HG02798 (cell line): ENCODE data around the gene ADCY3.

ENCODE experiments used
- ATAC-seq: cut with Tn5 transposase; IDR thresholded peaks from one replicate; pipeline ENCODE4 v1.9.1; 2021; ENCODE audit warnings: mild to moderate bottlenecking; ENCODE audit not compliant: unreplicated experiment, poor library complexity

The ADCY3 gene

DNA sequence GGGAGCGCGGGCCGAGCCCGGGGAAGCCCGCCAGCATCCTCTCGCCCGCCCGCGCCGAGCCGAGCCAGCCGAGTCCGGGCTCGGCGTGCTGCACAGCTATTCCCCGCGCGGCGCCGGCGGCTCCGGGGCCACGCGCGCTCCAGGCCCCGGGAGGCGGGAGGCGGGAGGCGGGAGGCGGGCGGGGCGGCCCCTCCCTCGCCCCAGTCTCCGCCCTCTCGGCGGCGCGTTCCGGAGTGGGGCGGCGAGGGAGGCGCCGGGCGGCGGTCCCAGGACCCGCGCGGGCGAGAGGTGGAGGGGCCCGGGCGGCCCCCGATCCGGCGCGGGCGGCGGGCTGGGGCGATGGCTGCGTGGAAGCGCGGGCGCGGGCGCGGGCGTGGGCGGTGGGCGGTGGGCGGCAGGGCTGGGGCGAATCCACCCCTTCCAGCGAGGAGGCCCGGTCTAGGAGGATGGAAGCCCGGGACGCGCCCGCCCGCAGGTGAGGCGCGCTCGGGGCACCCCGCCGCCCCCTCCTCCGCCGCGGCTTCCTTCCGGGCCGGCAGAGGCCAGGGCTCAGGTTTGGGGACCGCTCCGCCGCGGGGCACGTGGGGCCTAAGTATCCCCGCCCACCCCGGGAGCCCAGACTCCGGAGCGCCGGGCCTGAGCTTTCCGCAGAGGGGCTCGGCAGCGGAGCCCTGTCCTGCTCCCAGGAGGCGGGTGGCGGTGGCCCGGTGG, at the start of gene ADCY3:
Gene ADCY3 (minus strand): TSS at position 140 of the 711 bp plus-strand sequence. CDS start 1,250 bp downstream, outside the sequence.
- peak; percentile 63 for ATAC-seq

DNA sequence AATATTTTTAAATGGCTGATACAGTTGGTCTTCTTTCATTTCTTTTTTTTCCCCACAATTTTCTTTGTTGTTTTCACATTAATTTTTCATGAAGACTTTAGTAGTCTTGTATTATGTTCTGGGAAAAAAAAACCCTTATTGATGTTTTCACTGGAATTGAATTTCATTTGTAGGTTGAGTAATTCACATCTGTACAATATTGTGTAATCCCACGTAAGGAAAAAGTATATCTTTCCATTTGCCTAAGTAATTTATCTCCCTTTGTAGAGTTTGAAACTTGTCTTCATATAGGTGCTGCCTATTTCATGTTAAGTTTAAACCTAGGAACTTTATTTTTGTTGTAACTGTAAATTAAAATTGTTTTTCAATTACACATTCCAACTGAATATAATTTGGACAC, 49.7 kb upstream of the ADCY3 start:
- ATAC-seq, result no peak

DNA sequence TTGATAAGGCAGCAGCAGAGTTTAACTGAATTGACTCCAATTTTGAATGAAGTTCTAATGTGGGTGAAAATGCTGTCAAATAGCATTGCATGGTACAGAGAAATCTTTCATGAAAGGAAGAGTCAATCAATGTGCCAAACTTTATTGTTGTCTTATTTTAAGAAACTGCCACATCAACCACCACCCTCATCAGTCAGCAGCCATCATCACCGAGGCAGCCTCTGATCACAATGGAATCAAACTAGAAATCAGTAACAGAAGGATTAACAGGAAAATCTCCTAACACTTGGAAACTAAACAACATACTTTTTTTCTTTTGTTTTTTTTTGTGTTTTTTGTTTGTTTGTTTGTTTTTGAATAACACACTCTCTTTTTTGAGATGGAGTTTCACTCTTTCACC, 41.9 kb upstream of the ADCY3 start:
- ATAC-seq, result no peak

DNA sequence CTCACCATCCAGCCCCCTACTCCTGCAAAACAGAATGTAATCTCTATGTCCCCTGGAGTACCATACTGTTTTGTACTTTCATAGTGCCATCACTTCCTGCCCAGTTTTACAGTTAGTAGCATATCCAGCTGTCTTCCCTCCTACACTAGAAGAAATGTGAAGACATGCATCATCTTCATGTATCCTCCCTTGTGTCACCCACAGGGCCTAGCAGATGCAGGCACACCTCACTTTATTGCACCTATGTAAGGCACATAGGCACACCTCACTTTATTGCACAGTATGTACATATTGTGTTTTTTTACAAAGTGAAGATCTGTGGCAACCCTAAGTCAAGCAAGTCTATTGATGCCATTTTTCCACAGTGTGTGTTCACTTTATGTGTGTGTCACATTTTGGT, 39.7 kb upstream of the ADCY3 start:
- no peak for ATAC-seq

DNA sequence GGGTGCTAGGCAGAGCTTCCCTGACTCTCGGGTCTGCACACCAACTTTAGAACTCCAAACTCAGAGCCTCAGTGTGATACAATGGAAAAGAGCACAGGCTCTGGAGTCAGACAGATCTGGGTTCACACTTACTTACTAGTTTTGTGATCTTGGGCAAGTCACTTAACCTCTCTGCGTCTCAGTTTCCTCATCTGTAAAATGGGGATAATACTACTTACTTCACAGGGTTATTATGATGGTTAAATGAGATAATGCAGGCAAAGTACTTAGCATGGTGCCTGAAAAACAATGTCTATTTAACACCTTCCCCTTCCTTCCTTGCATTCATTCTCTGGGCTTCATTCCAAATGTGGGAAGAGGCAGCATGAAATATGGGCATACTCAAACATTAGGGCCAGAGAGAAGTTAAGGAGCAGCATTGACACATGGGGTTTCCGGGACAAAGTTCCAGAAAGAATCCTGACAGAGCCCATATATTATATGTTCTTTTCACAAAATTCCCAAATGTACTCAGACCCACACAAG, 38.4 kb upstream of the ADCY3 start:
- no peak for ATAC-seq

DNA sequence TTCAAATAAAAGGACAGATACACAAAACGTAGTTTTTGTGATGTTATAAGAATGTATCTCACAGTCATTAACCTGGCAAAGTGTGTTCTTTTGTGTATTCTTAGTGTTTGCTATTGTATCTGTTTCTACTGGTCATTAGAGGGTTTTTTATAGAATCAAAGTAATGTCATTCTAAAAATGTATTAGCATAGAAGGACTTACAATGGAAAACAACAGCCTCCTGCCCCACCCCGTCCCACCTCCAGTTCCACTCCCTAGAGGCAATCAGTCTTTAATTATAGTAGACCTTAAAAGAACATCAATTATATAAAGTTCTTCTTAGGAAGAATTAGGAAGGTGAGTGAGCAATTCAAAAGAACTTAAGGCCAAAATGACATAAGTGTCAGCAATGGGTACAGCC, 37.9 kb upstream of the ADCY3 start:
- ATAC-seq, result no peak

DNA sequence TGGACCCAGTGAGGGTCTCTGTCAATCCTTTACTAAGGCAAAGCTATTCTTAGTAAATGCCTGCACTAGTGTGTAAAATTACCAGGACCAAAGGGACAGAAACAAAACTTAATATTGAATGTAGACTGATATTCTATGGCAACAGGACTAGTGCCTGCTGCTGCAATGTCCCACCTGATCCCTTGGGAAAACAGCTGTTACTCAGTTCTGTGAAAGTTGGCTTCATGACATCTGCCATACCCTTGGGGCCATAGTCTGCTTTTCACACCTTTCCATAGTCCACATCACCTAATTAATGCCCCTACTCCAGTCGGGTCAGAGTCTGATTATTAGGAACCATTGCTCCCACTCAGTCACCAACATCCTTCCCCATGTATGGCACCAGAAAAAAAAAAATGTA, 37.2 kb upstream of the ADCY3 start:
- ATAC-seq, result no peak

DNA sequence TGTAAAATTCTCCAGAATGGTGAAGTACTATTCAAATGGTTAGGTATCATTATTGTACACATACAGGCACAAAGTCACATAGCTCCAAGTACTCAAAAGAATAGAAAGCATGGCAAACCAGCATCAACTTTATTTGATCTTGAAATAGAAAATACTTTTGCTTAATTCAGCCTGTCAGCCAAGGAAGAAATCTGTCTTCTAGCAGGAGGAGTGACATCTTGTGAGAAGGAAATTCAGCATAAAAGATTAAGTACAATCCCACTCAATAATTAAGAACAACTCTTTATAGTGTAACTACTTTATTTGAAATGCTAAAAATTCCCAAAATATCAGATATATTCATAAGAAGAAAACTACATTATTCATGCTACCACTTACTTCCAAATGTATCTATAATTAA, 35.9 kb upstream of the ADCY3 start:
- ATAC-seq, result no peak

DNA sequence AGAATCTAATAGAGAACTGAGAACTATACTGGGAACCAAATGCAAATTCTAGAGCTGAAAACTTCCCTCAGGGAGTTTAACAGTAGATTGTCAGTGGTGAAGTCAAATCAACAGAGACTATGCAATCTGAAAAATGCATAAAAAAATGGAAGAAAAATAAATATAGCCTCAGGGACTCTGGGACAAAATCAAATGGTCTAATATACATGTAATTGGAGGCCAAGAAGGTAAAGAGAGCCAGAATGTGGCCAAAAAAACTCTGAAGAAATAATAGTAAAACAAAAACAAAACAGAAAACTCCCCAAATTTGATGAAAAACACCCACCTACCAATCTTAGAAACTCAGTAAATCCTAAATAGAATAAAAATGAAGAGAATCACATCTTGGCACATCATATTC, 35.2 kb upstream of the ADCY3 start:
- no peak for ATAC-seq

DNA sequence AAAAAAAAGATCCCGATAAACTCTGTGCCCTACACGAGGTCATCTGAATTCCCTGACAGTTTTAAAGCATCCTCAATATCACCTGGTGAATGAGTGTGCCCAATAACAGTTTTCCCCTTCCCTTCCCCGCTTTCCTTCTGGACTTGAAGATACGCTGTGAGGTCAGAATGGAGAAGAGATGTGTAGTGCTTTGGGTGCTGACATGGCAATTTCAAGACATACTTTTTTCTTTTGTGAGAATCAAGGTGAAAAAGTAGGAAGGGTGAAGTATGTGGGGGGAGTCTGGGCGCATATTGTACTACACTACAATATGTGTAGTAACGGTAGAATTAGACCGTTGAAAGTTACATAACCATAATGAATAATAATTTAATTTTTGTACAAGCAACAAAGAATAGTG, 30.1 kb upstream of the ADCY3 start:
- no peak for ATAC-seq

DNA sequence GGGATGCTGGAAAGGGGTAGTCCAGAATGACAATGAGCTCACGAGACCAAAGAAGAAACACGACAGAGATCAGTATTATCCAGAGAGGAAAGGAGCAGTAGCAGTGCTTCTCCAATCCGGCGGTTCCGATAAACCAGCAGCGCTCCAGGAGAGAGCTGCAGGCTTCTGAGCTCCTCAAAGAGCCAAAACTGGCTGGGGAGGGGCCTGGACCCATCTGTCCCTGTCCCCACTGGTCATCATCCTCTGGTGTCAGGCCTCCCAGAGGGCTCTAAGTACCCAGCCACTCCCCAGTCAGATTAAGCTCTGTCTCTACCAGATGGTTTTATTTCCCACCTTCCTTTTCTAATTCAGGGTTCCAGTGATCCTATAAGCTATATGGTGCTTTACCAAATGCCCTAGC, 28.5 kb upstream of the ADCY3 start:
- ATAC-seq, result no peak

DNA sequence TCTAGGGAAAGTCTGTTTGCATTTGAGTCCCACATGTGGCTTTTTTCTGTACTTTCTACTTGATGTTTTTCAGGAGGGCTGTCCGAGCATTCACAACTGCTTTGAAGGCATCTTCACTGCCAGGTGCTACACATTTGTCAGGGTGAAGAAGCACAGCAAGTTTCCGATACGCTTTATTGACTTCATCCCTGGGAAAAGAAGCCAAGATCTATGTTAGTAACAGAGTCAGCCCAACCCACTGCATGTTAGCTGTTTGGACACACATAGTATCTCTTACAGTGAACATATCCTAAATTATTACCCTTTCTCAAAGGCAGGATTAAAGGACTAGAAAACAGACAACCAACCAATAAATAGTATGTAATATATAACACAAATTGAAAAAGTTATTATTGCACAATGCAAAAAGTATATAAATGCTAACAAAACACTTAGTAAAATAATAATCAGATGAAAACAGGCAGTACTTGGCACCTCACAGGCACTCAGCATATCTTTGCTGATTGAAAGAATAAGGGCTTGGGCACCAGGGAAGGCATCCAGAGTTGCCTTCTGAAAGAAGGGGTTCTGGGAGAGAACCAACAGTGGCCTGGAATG, 27.6 kb upstream of the ADCY3 start:
- ATAC-seq, result no peak

DNA sequence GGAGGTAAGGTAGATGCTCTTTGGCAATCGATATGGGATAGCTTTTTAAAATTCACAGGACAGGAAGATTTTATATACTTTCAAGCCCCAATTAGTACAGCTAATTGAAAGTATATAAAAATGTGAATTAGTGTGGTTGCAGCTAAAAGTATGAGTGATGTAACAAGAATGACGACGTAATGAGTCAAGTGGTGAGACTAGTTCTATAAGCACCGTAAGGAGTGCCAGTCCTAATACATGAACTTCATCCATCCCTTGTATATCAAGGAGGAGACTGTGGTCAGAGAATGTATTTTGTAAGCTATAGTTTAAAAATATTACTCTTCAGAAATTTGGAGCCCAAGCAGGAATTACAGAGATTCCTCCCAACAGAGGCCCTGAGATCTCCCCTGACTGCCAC, 25.9 kb upstream of the ADCY3 start:
- no peak for ATAC-seq

DNA sequence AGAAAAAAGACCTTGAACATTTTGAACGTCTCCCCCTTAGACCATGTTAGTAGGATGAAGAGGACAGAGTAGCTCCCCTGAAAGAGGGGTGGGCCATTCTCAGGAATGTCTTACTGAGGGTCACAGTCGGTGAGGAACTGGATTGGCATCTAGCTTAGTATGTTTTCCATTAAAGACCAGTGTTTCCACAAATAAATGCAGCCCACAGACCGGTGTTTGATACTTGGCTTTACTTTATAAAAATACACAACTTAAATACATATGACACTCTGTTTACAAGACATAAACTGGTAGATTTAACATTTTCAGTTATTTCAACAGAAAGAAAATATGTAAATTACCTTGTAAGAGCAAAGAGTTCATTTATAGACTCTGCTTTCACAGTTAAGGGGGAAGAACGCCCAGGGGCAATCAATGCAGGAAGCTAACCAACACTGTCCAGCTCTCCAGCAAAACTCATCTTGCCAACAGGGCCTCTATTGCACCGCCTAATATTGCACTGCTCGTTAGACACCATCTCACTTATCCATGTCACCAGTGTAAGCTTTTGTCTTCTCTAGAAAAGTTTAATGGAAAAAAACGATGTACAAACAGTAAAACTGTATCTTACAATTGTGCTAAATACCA, 23.5 kb upstream of the ADCY3 start:
- ATAC-seq, result no peak

DNA sequence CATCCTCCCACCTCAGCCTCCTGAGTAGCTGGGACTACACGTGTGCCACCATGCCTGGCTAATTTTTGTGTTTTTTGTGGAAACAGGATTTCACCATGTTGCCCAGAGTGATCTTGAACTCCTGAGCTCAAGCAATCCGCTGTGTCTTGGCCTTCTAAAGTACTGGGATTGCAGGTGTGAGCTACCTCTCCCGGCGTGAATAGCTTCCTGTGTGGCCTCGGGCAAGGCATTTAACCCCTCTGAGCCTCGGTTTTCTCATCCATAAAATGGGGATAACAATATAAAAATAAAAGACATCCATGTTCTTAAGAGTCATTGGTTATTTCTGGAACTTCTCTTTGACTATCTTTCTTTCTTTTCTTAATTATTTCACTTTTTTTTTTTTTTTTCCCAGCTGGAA, 19.3 kb upstream of the ADCY3 start:
- ATAC-seq, result no peak

DNA sequence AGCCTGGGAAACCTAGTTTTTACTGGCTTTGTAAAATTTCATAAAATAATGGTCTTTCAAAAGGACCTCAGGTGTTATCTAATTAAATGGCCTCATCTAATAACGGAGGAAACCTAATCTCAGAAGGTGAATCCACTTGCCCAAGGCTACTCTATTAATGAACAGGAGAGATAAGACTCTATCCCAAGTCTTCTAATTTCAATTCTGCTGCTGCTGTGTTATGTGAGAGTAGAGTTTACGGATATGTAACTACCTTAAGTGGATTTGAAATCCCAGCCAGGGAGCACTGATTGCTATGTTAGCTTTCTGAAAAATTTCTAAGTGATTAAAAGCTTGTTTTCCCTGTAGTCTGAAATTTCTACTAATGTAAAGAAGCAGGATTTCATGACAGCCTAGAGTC, 17.2 kb upstream of the ADCY3 start:
- no peak for ATAC-seq

DNA sequence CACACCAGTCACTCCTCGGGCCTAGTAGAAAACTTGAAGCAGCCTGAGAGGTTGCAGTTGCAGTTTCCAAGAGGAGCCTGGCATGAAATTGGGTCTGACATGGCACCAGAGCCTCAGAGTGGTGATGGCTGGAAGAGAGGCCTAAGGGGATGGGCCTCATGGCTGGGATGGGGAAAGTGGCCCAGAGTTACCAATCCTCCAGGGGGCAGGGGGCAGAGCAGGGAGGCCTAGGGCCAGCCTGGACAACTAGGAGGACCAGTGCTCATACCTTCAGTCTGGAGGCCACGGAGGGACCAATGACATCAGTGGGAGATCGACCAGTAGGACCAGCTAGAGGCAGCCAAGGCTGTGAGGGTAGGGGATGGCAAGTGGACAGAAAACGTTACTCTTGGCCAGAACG, 15.1 kb upstream of the ADCY3 start:
- no peak for ATAC-seq

DNA sequence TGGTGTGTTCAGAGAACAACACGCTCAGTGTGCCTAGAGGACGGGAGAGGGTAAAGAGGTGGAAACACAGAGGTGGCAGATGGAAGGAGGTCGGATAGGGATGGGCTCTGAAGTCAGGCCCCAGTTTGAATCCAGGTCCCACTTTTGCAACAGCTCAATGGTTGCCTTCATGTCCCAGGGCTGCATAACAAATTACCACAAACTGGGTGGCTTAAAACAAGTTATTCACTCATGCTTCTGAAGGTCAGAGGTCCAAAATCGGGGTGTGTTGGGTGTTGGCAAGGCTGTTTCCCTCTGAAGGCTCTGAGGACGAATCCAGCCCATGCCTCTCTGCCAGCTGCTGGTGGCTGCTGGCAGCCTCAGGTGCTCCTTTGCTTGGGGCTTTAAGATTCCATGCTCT, 12.7 kb upstream of the ADCY3 start:
- ATAC-seq, result no peak

DNA sequence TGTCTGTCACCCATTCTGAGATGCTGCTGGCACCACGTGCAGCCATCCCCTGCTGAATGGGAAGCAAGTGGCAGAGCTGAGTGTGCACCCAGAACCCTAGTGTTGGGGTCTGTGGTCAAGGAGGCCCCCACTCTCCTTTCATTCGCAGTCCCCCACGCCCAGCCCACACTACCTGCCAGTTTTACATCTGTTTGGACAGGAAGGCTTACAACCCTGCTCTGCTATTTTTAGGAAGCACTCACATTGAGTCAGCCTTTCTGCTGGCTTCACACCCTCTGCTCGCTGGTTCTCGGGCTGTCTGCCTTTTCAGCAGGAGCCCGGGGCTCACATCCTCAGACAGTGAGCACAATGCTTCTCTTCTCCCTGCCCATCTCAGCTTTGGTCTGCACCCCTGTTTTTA, 10.7 kb upstream of the ADCY3 start:
- peak; percentile 68 for ATAC-seq

DNA sequence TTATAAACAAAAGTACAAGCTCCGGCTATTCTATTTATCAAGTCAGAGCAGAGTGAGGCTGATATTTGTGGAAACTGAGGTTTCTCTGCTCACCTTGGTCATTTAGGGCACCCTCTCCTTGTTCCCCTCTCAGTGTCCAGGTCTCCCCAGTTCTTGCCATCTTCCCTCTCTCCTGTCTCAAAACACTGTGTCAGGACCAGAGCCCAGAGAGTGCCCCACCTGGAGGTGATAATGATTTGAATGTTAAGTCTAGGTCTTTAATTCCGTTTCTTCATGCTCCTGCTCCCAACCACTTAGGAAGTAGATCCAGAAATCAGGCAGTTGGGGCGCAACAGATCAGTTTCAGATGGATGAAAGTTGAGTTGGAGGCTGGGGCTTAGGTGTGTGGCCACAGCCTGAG, 9.2 kb upstream of the ADCY3 start:
- no peak for ATAC-seq

DNA sequence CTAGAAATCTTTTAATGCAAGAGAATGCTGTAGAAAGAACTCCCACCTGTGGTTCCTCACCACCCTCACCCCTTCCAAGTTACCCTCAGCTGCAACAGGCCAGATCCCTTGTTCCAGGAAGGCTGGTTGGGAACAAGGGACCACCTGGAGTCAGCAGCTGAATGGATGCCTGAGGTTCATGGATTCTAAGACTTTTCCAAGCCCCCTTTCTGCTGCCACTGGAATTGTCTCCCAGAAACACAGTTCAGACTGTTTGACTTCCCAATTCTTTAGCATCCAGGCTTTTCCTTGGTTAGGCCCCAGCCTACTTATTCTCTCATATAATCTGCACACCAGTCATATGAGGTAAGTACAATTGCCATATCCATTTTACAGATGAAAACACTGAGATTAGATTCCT, 8.0 kb upstream of the ADCY3 start:
- no peak for ATAC-seq
